ENCODE data around the gene SEL1L3. TPM values are rescaled to one million over a fixed set of nuclear protein-coding genes. Genes with fewer than 3 reads are reported as not detected.

SEL1L3 gene
- total and polyA plus RNA-seq, 2 donors (not counting 3 experiments of a cell fraction or from before 2014, with no cell fraction given), result 53.4 to 122 TPM

- no peaks in the 10 kb centered on the region for H3K4me1 ChIP-seq (ENCODE audit: control insufficient read depth, extremely low read depth, insufficient read depth, low read length)
- H3K9me3 ChIP-seq (replicated peaks; ENCODE audit: control insufficient read depth, insufficient read depth, low read length), result no peaks in the 10 kb centered on the region
- H2AFZ ChIP-seq (ENCODE audit: low read depth, low read length), result no peak overlapping the region
- dilution Hi-C loops (cut with MboI; ENCODE audit: extremely low pct_ligation_motif_present, low sequenced_read_pairs) (no loop called here), intact Hi-C loops (cut with micrococcal nuclease) (no loop called here)
- H3K79me2 ChIP-seq (ENCODE audit: control insufficient read depth, insufficient read depth, low read length), result no peaks in the 10 kb centered on the region
- DNase-seq (ENCODE audit: low read depth, low spot score) (no peak), FAIRE-seq (no peak)
- no TSS peak for BruUV-seq (replicated peaks)
- peaks cover 5 to 33% of the 10 kb centered on the region in 2 experiments for H3K36me3 ChIP-seq (ENCODE audit: control insufficient read depth in 2 of 2, extremely low read depth in 1 of 2, insufficient read depth in 2 of 2, low read length in 2 of 2)
- TF ChIP-seq FOS (IDR thresholded peaks at IDR 0.05; ENCODE audit: borderline replicate concordance, insufficient read depth, low read length), result no peak
- TF ChIP-seq CTCF (IDR thresholded peaks at IDR 0.05; ENCODE audit: extremely low read depth in 1 of 2, insufficient read depth in 1 of 2, low read depth in 1 of 2, low read length in 2 of 2), result no peak
- no peak for TF ChIP-seq MAX (IDR thresholded peaks at IDR 0.05; ENCODE audit: insufficient read depth, insufficient read length)
- H3K27ac ChIP-seq (ENCODE audit: insufficient read depth, low read depth, low read length), result no peak overlapping the region
- H3K9ac ChIP-seq (replicated peaks; ENCODE audit: extremely low read depth, insufficient read depth, low read length), result no peak overlapping the region
- ChIA-PET CTCF (interaction anchor here (1.7 to 1.9 kb wide), 2 partner anchors 8 to 24 kb away, joined by 4 to 6 read pairs; no protein-coding TSS in a partner anchor), POLR2A (no interaction called here)
- H3K4me3 ChIP-seq (replicated peaks in 1 of 3; ENCODE audit: insufficient read depth in 1 of 3, low read depth in 1 of 3, low read length in 3 of 3), result no peak overlapping the region
- no peaks in the 10 kb centered on the region for H3K27me3 ChIP-seq (ENCODE audit: control insufficient read depth in 2 of 2, insufficient read depth in 2 of 2, low read length in 2 of 2)
- H3K4me2 ChIP-seq (ENCODE audit: insufficient read depth, low read length), result no peak overlapping the region
- no peaks in the 10 kb centered on the region for H3K9me1 ChIP-seq (replicated peaks; ENCODE audit: control insufficient read depth, extremely low read depth, insufficient read depth, low read length)
- H4K20me1 ChIP-seq (replicated peaks; ENCODE audit: control insufficient read depth, extremely low read depth, insufficient read depth, low read length), result no peaks in the 10 kb centered on the region
These were observed 62.5 kb downstream of the SEL1L3 start for GRCh38 chr4:25800245-25800644.

- no peaks in the 10 kb centered on the region for H3K9me1 ChIP-seq (replicated peaks; ENCODE audit: control insufficient read depth, extremely low read depth, insufficient read depth, low read length)
- H4K20me1 ChIP-seq (replicated peaks; ENCODE audit: control insufficient read depth, extremely low read depth, insufficient read depth, low read length), result no peaks in the 10 kb centered on the region
- H3K27ac ChIP-seq (ENCODE audit: insufficient read depth, low read depth, low read length), result no peak overlapping the region
- H3K36me3 ChIP-seq (ENCODE audit: control insufficient read depth in 2 of 2, extremely low read depth in 1 of 2, insufficient read depth in 2 of 2, low read length in 2 of 2), result peaks cover 5 to 34% of the 10 kb centered on the region in 2 experiments
- H3K4me1 ChIP-seq (ENCODE audit: control insufficient read depth, extremely low read depth, insufficient read depth, low read length), result no peaks in the 10 kb centered on the region
- no peaks in the 10 kb centered on the region for H3K27me3 ChIP-seq (ENCODE audit: control insufficient read depth in 2 of 2, insufficient read depth in 2 of 2, low read length in 2 of 2)
- TF ChIP-seq EZH2 (IDR thresholded peaks at IDR 0.05; ENCODE audit: borderline replicate concordance, low read depth, low read length, severe bottlenecking), result no peak
- no peak for TF ChIP-seq CTCF (IDR thresholded peaks at IDR 0.05; ENCODE audit: extremely low read depth in 1 of 2, insufficient read depth in 1 of 2, low read depth in 1 of 2, low read length in 2 of 2)
- H3K79me2 ChIP-seq (ENCODE audit: control insufficient read depth, insufficient read depth, low read length), result no peaks in the 10 kb centered on the region
- no peak overlapping the region for H2AFZ ChIP-seq (ENCODE audit: low read depth, low read length)
- H3K9ac ChIP-seq (replicated peaks; ENCODE audit: extremely low read depth, insufficient read depth, low read length), result no peak overlapping the region
- ChIA-PET CTCF (interaction anchor here (1.7 kb wide), 1 partner anchor 8 kb away, joined by 6 read pairs; no protein-coding TSS in a partner anchor), POLR2A (no interaction called here)
- no TSS peak for BruUV-seq (replicated peaks)
- dilution Hi-C loops (cut with MboI; ENCODE audit: extremely low pct_ligation_motif_present, low sequenced_read_pairs) (no loop called here), intact Hi-C loops (cut with micrococcal nuclease) (no loop called here)
- no peaks in the 10 kb centered on the region for H3K9me3 ChIP-seq (replicated peaks; ENCODE audit: control insufficient read depth, insufficient read depth, low read length)
- DNase-seq (ENCODE audit: low read depth, low spot score) (no peak), FAIRE-seq (no peak)
- H3K4me3 ChIP-seq (replicated peaks in 1 of 3; ENCODE audit: insufficient read depth in 1 of 3, low read depth in 1 of 3, low read length in 3 of 3), result no peak overlapping the region
- no peak overlapping the region for H3K4me2 ChIP-seq (ENCODE audit: insufficient read depth, low read length)
These were observed 63.3 kb downstream of the SEL1L3 start for GRCh38 chr4:25799522-25799921.

Data from endothelial cell of umbilical vein (primary cell).